NCI-H226 (cell line): Measurements from ENCODE around the gene SDR39U1.
"Not testable (repeated sequence)": the region's sequence is repeated elsewhere in the genome, so short reads cannot be mapped to it uniquely, and the experiment has no call there.

ENCODE experiments used
- DNase-seq: peaks from one replicate; pipeline ENCODE4 v3.0.0-alpha.2; 2015

The SDR39U1 gene

GRCh38 chr14:24442240-24443052 lies at the start of gene SDR39U1:
Gene SDR39U1 (minus strand): TSS chr14:24442776. CDS start chr14:24442769, 7 bp downstream.
- DNase-seq, result peak; percentile 98

GRCh38 chr14:24491586-24492408 lies 49.2 kb upstream of the SDR39U1 start:
- not testable (repeated sequence) for DNase-seq

GRCh38 chr14:24483604-24484252 lies 41.2 kb upstream of the SDR39U1 start:
- peak; percentile 42 for DNase-seq

GRCh38 chr14:24482699-24483303 lies 40.2 kb upstream of the SDR39U1 start:
- DNase-seq, result peak; percentile 80

GRCh38 chr14:24481622-24482324 lies 39.2 kb upstream of the SDR39U1 start:
- DNase-seq, result no peak

GRCh38 chr14:24479999-24480398 lies 37.4 kb upstream of the SDR39U1 start:
- not testable (repeated sequence) for DNase-seq

- no peak for DNase-seq
Measured at GRCh38 chr14:24475261-24475660, 32.7 kb upstream of the SDR39U1 start.

GRCh38 chr14:24473211-24473610 lies 30.6 kb upstream of the SDR39U1 start:
- DNase-seq, result no peak

- DNase-seq, result not testable (repeated sequence)
Measured at GRCh38 chr14:24470450-24470849, 27.9 kb upstream of the SDR39U1 start.

GRCh38 chr14:24465805-24466204 lies 23.2 kb upstream of the SDR39U1 start:
- DNase-seq, result no peak

GRCh38 chr14:24465368-24465767 lies 22.8 kb upstream of the SDR39U1 start:
- DNase-seq, result no peak

- DNase-seq, result no peak
Measured at GRCh38 chr14:24463884-24464785, 21.6 kb upstream of the SDR39U1 start.

GRCh38 chr14:24463017-24463883 lies 20.7 kb upstream of the SDR39U1 start:
- DNase-seq, result no peak

GRCh38 chr14:24461336-24461735 lies 18.8 kb upstream of the SDR39U1 start:
- no peak for DNase-seq

GRCh38 chr14:24459331-24459730 lies 16.8 kb upstream of the SDR39U1 start:
- no peak for DNase-seq

GRCh38 chr14:24458736-24459135 lies 16.2 kb upstream of the SDR39U1 start:
- DNase-seq, result no peak

GRCh38 chr14:24456980-24457379 lies 14.4 kb upstream of the SDR39U1 start:
- DNase-seq, result no peak

- DNase-seq, result not testable (repeated sequence)
Measured at GRCh38 chr14:24450828-24451227, 8.3 kb upstream of the SDR39U1 start.

GRCh38 chr14:24443053-24443665 lies 583 bp upstream of the SDR39U1 start:
- DNase-seq, result no peak

GRCh38 chr14:24441904-24442239 lies 704 bp downstream of the SDR39U1 start:
- DNase-seq, result no peak
